GM20431 (cell line): ENCODE measurements around the gene ABHD16B.

Source experiments
- in situ Hi-C: fragments of 300-500 bp; cut with MseI, MboI; formaldehyde crosslinking; loops from one replicate; pipeline ENCODE4 v1.15.0; 2020; ENCODE audit warnings: low sequenced_read_pairs; ENCODE audit not compliant: unreplicated experiment

Gene ABHD16B

GRCh38 chr20:63892402-63892801, 31.1 kb downstream of the ABHD16B start:
- in situ Hi-C loops: no loop called here

- in situ Hi-C loops: no loop called here
Observed at GRCh38 chr20:63893999-63894357, 32.7 kb downstream of the ABHD16B start.

- in situ Hi-C loops: no loop called here
Observed at GRCh38 chr20:63894358-63895201, 33.3 kb downstream of the ABHD16B start, which contains the start of gene DNAJC5. Gene DNAJC5 (plus strand): TSS chr20:63895126. CDS start chr20:63928346, 33,220 bp downstream.

- in situ Hi-C loops: no loop called here
Observed at GRCh38 chr20:63895202-63895951, 34.1 kb downstream of the ABHD16B start.

- in situ Hi-C loops: no loop called here
Observed at GRCh38 chr20:63895952-63896263, 34.6 kb downstream of the ABHD16B start.

GRCh38 chr20:63896264-63897105, 35.2 kb downstream of the ABHD16B start:
- in situ Hi-C loops: no loop called here

GRCh38 chr20:63897978-63898561, 36.8 kb downstream of the ABHD16B start:
- in situ Hi-C loops: no loop called here

- in situ Hi-C loops: no loop called here
Observed at GRCh38 chr20:63898882-63899558, 37.7 kb downstream of the ABHD16B start.

- in situ Hi-C loops: no loop called here
Observed at GRCh38 chr20:63900413-63900812, 39.1 kb downstream of the ABHD16B start.

- in situ Hi-C loops: no loop called here
Observed at GRCh38 chr20:63903796-63904561, 42.7 kb downstream of the ABHD16B start.

- in situ Hi-C loops: no loop called here
Observed at GRCh38 chr20:63908008-63908682, 46.8 kb downstream of the ABHD16B start.

- in situ Hi-C loops: no loop called here
Observed at GRCh38 chr20:63911176-63911575, 49.9 kb downstream of the ABHD16B start.
